Cardiac fibroblast (primary cell): Measurements from ENCODE around the gene UBN1.
A peak's percentile ranks its signal among the peaks of the same experiment; 100 is the strongest.

Experiments used
- DNase-seq, 2 donors: peaks; one replicate each; pipeline versions ENCODE4 v3.0.0 to v3.0.0-alpha.2; 2010; ENCODE audit warnings: low read depth in 2 of 2
- H3K4me3 ChIP-seq, 2 donors: replicated peaks in 1 of 2; 1 replicate in 1 of 2; 2 replicates in 1 of 2; pipeline ENCODE4 v1.5.1; 2011; ENCODE audit warnings: low read depth in 2 of 2, low read length in 2 of 2, mild to moderate bottlenecking in 2 of 2, moderate library complexity in 1 of 2
- TF ChIP-seq, protein P1 (sequence below): IDR thresholded peaks from one replicate; pipeline ENCODE4 v1.5.1; 2011; ENCODE audit warnings: low read depth, mild to moderate bottlenecking, low read length, inconsistent platforms

The UBN1 gene

GRCh38 chr16:4859900-4860255 is 12.6 kb downstream of the UBN1 start:
- TF ChIP-seq, protein P1, sequence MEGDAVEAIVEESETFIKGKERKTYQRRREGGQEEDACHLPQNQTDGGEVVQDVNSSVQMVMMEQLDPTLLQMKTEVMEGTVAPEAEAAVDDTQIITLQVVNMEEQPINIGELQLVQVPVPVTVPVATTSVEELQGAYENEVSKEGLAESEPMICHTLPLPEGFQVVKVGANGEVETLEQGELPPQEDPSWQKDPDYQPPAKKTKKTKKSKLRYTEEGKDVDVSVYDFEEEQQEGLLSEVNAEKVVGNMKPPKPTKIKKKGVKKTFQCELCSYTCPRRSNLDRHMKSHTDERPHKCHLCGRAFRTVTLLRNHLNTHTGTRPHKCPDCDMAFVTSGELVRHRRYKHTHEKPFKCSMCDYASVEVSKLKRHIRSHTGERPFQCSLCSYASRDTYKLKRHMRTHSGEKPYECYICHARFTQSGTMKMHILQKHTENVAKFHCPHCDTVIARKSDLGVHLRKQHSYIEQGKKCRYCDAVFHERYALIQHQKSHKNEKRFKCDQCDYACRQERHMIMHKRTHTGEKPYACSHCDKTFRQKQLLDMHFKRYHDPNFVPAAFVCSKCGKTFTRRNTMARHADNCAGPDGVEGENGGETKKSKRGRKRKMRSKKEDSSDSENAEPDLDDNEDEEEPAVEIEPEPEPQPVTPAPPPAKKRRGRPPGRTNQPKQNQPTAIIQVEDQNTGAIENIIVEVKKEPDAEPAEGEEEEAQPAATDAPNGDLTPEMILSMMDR, result no peak
- H3K4me3 ChIP-seq, result no peak overlapping the region
- peak; percentile 20 to 51 for DNase-seq

GRCh38 chr16:4860727-4861342 is 13.6 kb downstream of the UBN1 start:
- no peak overlapping the region for H3K4me3 ChIP-seq
- TF ChIP-seq, protein P1, result no peak
- no peak for DNase-seq

DNA sequence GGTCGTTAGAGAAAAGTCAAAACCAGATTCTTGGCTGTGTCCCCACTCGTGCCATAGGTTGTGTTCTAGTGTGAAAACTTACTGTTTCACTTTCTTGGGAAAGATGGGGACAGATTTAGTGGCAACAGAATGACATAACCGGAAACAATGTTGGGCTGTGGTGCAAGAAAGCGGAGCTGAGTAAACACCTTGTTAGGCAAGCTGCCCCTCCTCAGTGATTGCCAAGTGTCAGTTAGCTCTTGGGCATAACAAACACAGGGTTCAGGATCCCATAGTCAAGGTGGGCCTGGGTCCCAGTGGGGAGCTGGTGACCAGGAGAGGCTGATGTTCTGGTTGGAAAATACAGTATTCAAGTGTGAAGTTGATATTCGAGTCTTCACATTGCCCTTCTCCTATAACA is 15.4 kb downstream of the UBN1 start:
- H3K4me3 ChIP-seq, result no peak overlapping the region
- DNase-seq, result no peak
- TF ChIP-seq, protein P1, result no peak

DNA sequence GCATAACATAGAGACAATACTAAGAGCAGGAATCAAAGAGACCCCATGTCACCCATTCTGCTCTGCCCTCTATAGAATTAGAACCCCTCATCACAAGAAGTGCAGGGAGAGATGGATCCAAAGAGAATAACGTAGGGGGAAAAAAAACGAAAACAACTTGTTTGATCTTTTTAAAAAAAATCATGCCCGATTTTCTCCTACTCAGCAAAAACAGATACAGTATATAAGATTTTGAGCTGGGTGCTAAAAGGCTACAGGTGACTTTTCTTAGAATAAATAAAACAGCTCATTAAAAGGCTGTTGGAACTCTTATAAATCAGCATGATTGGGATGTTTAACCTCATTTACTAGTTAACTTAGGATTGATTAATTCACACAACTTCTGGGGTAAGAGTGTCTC is 17.4 kb downstream of the UBN1 start:
- TF ChIP-seq, protein P1, result no peak
- no peak overlapping the region for H3K4me3 ChIP-seq
- no peak for DNase-seq

GRCh38 chr16:4865231-4865860 is 18.1 kb downstream of the UBN1 start:
- no peak for DNase-seq
- TF ChIP-seq, protein P1, result no peak
- H3K4me3 ChIP-seq, result no peak overlapping the region

DNA sequence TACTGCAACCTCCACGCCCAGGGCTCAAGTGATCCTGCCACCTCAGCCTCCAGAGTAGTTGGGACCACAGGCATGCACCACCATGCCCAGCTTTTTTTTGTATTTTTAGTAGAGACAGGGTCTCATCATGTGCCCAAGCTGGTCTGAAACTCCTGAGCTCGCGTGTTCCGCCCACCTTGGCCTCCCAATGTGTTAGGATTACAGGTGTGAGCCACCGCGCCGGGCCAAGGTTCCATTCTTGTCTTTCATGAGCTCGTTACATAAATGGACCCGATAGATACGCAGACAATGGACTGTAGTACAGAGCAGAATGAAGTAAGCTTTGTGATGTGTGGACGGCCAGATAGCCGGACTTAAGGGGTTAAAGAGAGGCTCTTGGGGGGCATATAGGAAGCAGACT is 19.3 kb downstream of the UBN1 start:
- TF ChIP-seq, protein P1, result no peak
- no peak overlapping the region for H3K4me3 ChIP-seq
- no peak for DNase-seq

GRCh38 chr16:4868026-4868425 is 20.7 kb downstream of the UBN1 start:
- DNase-seq, result no peak
- TF ChIP-seq, protein P1, result no peak
- H3K4me3 ChIP-seq, result no peak overlapping the region
